GM21737 (cell line): Measurements from ENCODE around the gene LYL1.

Experiments used
- ATAC-seq: cut with Tn5 transposase; IDR thresholded peaks from one replicate; pipeline ENCODE4 v1.9.1; 2021; ENCODE audit warnings: mild to moderate bottlenecking, moderate library complexity; ENCODE audit not compliant: unreplicated experiment

The LYL1 gene

GRCh38 chr19:13130886-13131490 lies 28.3 kb upstream of the LYL1 start:
- no peak for ATAC-seq

GRCh38 chr19:13129384-13129783 lies 26.7 kb upstream of the LYL1 start:
- ATAC-seq: no peak

GRCh38 chr19:13128583-13128982 lies 25.9 kb upstream of the LYL1 start:
- no peak for ATAC-seq

GRCh38 chr19:13127811-13128575 lies 25.3 kb upstream of the LYL1 start:
- no peak for ATAC-seq

DNA sequence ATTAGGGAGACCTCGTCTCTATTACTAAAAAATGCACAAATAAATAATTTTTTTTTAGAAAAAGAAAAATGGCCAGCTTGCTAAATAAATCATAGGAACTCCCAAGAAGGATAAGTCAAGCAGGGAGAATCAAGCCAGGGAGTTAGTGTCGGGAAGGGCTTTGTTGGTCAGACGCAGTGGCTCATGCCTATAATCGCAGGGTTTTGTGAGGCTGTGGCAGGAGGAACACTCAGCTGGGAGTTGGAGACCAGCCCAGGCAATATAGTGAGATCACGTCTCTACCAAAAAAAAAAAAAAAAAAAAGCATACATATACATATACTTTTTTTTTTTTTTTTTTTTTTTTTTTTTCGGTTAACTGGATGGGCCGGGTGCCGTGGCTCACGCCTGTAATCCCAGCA lies 24.4 kb upstream of the LYL1 start:
- no peak for ATAC-seq

- no peak for ATAC-seq
Measured at GRCh38 chr19:13122980-13123957, 20.6 kb upstream of the LYL1 start.

- ATAC-seq: no peak
Measured at GRCh38 chr19:13122275-13122878, 19.7 kb upstream of the LYL1 start.

GRCh38 chr19:13121551-13122274 lies 19.1 kb upstream of the LYL1 start:
- ATAC-seq: no peak

GRCh38 chr19:13120817-13121216 lies 18.2 kb upstream of the LYL1 start:
- no peak for ATAC-seq

- ATAC-seq: no peak
Measured at GRCh38 chr19:13120031-13120430, 17.4 kb upstream of the LYL1 start.

DNA sequence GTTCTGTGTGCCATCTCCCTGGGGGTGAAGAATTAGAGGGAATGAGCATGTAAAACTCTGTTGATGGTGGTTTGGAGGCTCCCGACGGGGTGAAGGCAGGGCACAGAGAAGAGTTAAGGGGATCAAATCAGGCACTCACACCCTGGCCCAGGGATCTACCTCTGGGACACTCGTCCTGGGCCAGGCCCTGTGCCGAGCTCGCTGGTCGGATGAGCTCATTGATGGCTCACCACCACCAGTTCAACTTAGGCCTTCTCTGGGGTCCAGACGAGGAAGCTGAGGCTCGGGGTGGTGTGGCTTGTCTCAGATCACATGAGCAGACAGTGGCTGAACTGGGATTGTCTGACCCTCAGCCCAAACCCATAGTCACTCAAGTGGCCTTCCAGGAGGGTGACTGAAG lies 17.0 kb upstream of the LYL1 start:
- no peak for ATAC-seq

GRCh38 chr19:13118424-13119193 lies 16.0 kb upstream of the LYL1 start:
- ATAC-seq: no peak

- ATAC-seq: peak; percentile 66
Measured at GRCh38 chr19:13117772-13118423, 15.2 kb upstream of the LYL1 start, which contains the start of gene NACC1. Gene NACC1, plus strand, starts transcription at chr19:13118264. Its CDS starts 16,944 bp downstream, at chr19:13135208.

DNA sequence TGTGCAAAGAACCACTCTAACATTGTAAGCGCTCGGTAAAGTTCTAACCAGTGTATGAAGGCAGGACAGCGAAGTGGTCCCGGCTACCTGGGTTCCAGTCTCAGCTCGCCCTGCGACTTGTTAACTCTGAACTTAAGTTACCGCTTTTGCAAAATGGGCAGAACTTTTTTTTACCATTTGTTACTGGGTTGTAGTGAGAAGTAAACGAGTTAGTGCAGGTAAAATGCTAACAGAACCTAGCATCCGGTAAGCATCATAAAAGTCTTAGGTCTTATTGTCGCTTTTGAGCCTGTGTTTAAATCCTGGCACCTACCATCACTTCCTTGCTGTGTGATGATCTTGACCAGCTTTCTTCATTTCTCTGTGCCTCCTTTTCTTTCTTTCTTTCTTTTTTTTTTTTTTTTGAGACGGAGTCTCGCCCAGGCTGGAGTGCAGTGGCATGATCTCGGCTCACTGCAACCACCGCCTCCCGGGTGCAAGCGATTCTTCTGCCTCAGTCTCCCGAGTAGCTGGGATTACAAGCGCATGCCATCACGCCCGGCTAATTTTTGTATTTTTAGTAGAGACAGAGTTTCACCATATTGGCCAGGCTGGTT lies 14.6 kb upstream of the LYL1 start:
- no peak for ATAC-seq

DNA sequence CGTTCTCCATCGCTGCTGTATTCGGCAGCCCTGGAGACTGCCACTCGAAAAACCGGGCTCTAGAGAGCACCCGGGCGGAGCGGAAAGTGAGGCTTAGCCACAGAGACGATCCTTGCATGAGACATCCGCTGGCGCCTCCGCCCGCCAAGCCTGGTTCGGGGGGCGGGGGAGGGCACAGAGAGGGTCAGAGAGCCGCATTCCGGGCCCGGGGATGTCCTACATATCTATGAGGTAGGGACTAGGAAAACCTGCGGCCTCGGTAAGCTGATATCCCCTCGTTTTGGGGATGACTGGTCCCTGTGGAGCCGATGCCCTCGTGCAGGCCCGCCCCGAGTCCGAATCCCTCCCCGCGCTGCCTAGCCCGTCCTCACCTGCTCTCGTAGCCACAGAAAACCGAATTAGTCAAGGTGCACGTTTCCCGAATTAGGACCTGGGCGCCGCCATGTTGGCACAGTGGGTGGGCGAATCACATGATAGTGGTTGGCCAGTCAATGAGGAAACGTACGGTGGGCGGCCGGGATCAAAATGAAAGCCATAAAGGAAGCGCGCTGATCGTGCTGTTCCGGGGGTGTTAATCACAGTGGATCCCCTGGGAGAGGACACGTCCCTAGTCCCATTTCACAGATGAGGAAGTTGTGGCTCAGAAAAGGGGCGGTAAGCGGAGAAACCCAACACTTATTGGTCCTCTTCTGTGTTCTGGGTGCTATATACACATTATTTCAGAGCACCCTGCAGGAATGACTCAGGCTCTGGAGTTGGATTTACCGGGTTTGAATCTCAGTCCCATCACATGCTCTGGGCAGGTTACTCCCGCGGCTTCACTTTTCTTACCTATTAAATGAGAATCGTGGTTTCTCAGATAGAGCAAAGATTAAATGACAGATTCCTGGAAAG lies 13.9 kb upstream of the LYL1 start, which contains the start of gene TRMT1:
Gene TRMT1 (minus strand): TSS at position 459 of the 894 bp plus-strand sequence. CDS start 341 bp downstream, at position 118.
- peak; percentile 47 for ATAC-seq

DNA sequence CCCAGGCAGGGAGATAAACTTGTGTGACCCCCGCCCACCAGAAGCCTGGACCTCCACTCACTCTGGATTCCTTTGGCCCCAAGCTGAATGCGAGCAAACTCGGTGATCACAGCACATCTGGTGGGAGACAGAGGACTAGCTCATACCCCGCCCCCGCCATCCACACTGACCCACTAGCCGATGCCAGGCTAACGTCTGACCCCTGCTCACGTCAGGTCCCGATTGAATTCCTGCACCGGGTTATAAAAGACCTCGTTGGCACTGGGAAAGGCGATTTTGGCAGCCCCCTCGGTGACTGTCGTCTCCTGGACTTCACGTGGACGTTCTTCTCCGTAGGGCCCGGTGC lies 13.3 kb upstream of the LYL1 start:
- no peak for ATAC-seq

GRCh38 chr19:13112555-13112954 lies 9.9 kb upstream of the LYL1 start:
- ATAC-seq: no peak
